ENCODE results near the gene TSHZ1. TPM values are rescaled to one million over a fixed set of nuclear protein-coding genes. Genes with fewer than 3 reads are reported as not detected.

Gene TSHZ1
- total and polyA plus RNA-seq, 4 donors: 4.2 to 6.6 (median 5.6) TPM

GRCh38 chr18:75322206-75322605 is 111.6 kb downstream of the TSHZ1 start:
- H3K27me3 ChIP-seq (ENCODE audit: control insufficient read depth in 4 of 4, insufficient read depth in 4 of 4, low read length in 3 of 4): no peaks in the 10 kb centered on the region
- 97% methylated on average over 11 of the region's 11 CpGs for WGBS
- H3K9ac ChIP-seq (ENCODE audit: low read depth in 1 of 2, low read length in 2 of 2): no peak overlapping the region
- H3K4me1 ChIP-seq (ENCODE audit: control insufficient read depth in 4 of 4, insufficient read depth in 4 of 4, low read length in 3 of 4): no peaks in the 10 kb centered on the region
- H3K9me3 ChIP-seq (ENCODE audit: control insufficient read depth in 4 of 4, low read length in 3 of 4): peaks cover 0 to 4% (median 3%) of the 10 kb centered on the region in 4 donors
- no peaks in the 10 kb centered on the region for H3K36me3 ChIP-seq (ENCODE audit: control insufficient read depth in 4 of 4, insufficient read depth in 3 of 4, low read depth in 1 of 4, low read length in 3 of 4)
- H3K4me3 ChIP-seq (ENCODE audit: low read depth in 1 of 3, low read length in 3 of 3): no peak overlapping the region
- TF ChIP-seq REST (IDR thresholded peaks at IDR 0.05) (no peak), CTCF (IDR thresholded peaks at IDR 0.05; ENCODE audit: low read depth, low read length, missing input control) (no peak), YY1 (IDR thresholded peaks at IDR 0.05) (no peak), ATF3 (IDR thresholded peaks at IDR 0.05) (no peak), RXRA (IDR thresholded peaks at IDR 0.05) (no peak), EGR1 (IDR thresholded peaks at IDR 0.05; ENCODE audit: low read depth in 2 of 2) (no peak), SP1 (IDR thresholded peaks at IDR 0.05) (no peak), MAX (IDR thresholded peaks at IDR 0.05) (no peak), ZBTB33 (IDR thresholded peaks at IDR 0.05) (no peak), JUND (IDR thresholded peaks at IDR 0.05) (no peak), FOXA2 (IDR thresholded peaks at IDR 0.05) (no peak), TAF1 (conservative IDR thresholded peaks at IDR 0.05) (no peak), HNF4G (IDR thresholded peaks at IDR 0.05) (no peak)
- DNase-seq (ENCODE audit: low spot score): no peak
- H3K27ac ChIP-seq (ENCODE audit: low read depth in 1 of 2, low read length in 2 of 2): no peak overlapping the region

GRCh38 chr18:75323821-75324585 is 113.4 kb downstream of the TSHZ1 start:
- H3K9me3 ChIP-seq (ENCODE audit: control insufficient read depth in 4 of 4, low read length in 3 of 4): peaks cover 0 to 7% (median 4%) of the 10 kb centered on the region in 4 donors
- no peak for DNase-seq (ENCODE audit: low spot score)
- WGBS: 84% methylated on average over 8 of the region's 8 CpGs
- H3K27me3 ChIP-seq (ENCODE audit: control insufficient read depth in 4 of 4, insufficient read depth in 4 of 4, low read length in 3 of 4): no peaks in the 10 kb centered on the region
- no peaks in the 10 kb centered on the region for H3K36me3 ChIP-seq (ENCODE audit: control insufficient read depth in 4 of 4, insufficient read depth in 3 of 4, low read depth in 1 of 4, low read length in 3 of 4)
- H3K4me1 ChIP-seq (ENCODE audit: control insufficient read depth in 4 of 4, insufficient read depth in 4 of 4, low read length in 3 of 4): no peaks in the 10 kb centered on the region
- no peak overlapping the region for H3K4me3 ChIP-seq (ENCODE audit: low read depth in 1 of 3, low read length in 3 of 3)
- no peak overlapping the region for H3K27ac ChIP-seq (ENCODE audit: low read depth in 1 of 2, low read length in 2 of 2)
- H3K9ac ChIP-seq (ENCODE audit: low read depth in 1 of 2, low read length in 2 of 2): no peak overlapping the region
- no peak for TF ChIP-seq HNF4A (conservative IDR thresholded peaks at IDR 0.05)
- TF ChIP-seq JUND (IDR thresholded peaks at IDR 0.05): no peak
- TF ChIP-seq RXRA (IDR thresholded peaks at IDR 0.05): no peak
- TF ChIP-seq ZBTB33 (IDR thresholded peaks at IDR 0.05): no peak
- TF ChIP-seq GABPA (IDR thresholded peaks at IDR 0.05 in 1 of 2, conservative IDR thresholded peaks at IDR 0.05 in 1 of 2): no peak
- no peak for TF ChIP-seq NR2F2 (IDR thresholded peaks at IDR 0.05)
- no peak for TF ChIP-seq HNF4G (IDR thresholded peaks at IDR 0.05)
- TF ChIP-seq EGR1 (IDR thresholded peaks at IDR 0.05; ENCODE audit: low read depth in 2 of 2): no peak
- TF ChIP-seq TAF1 (conservative IDR thresholded peaks at IDR 0.05): no peak
- TF ChIP-seq FOXA2 (IDR thresholded peaks at IDR 0.05): no peak
- no peak for TF ChIP-seq REST (IDR thresholded peaks at IDR 0.05)
- no peak for TF ChIP-seq SP1 (IDR thresholded peaks at IDR 0.05)
- TF ChIP-seq YY1 (IDR thresholded peaks at IDR 0.05): no peak
